GM12892 (cell line): ENCODE results near the gene CFAP97D2. TPM values are rescaled to one million over a fixed set of nuclear protein-coding genes. Genes with fewer than 3 reads are reported as not detected.
"Not testable (repeated sequence)": the region's sequence is repeated elsewhere in the genome, so short reads cannot be mapped to it uniquely, and the experiment has no call there.

Source experiments
- DNase-seq: peaks from one replicate; pipeline ENCODE4 v3.0.0; 2011; ENCODE audit not compliant: insufficient read length
- FAIRE-seq: peaks from 2 replicates; lab custom pipeline; 2011; peaks lifted over from hg19 to GRCh38; lab: Jason Lieb, UNC
- POLR2A ChIP-seq: IDR thresholded peaks from 2 replicates; pipeline ENCODE4 v1.6.1; 2011; ENCODE audit warnings: low read depth, low read length, control low read depth
- POLR2AphosphoS5 ChIP-seq: IDR thresholded peaks from 2 replicates; pipeline ENCODE4 v1.6.1; 2011; ENCODE audit warnings: low read depth, low read length, control low read depth
- TAF1 ChIP-seq: IDR thresholded peaks from 2 replicates; pipeline ENCODE4 v1.6.1; 2011; ENCODE audit warnings: low read depth, mild to moderate bottlenecking, control low read depth, low read length, borderline replicate concordance
- polyA plus RNA-seq: library from polyadenylated mRNA; unstranded; fragments of >200 nt; gene quantifications from one replicate; pipeline ENCODE4 v1.2.1, GENCODE V29; 2012; ENCODE audit warnings: missing spikeins, inconsistent platforms; ENCODE audit not compliant: missing spikeins

CFAP97D2 gene
- polyA plus RNA-seq: not detected

DNA sequence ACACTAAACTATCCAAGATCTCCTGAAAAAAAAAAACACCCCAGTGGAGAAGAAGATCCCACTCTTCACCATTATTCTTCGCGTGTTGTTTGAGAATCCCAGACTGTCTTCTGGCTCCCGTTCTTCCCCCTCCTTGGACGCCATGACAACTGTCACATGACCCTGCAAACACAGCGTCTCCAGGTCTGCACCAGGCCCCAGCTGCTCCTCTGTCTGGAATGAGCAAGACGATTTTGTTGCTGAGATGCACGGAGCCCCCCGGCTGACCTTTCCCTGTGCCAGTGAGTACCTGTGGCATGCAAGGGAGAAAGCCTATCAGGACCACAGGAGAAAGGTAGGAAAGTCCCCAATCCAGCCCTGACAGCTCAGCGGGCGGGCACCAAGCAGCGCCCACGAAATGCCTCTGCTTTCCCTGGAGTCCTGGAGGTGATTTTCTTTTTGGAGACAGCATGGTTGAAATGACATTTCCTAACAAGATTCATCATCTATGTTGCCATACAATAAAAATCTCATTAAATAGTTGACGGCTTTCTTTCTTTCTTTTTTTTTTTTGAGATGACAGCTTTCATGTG lies at the start of gene CFAP97D2:
CFAP97D2 (plus strand) TSS at position 171 of the 572 bp plus-strand sequence; CDS start at position 245, 74 bp downstream.
- no peak for TF ChIP-seq POLR2A
- TF ChIP-seq TAF1: no peak
- no peak for TF ChIP-seq POLR2AphosphoS5
- no peak for DNase-seq
- no peak for FAIRE-seq

DNA sequence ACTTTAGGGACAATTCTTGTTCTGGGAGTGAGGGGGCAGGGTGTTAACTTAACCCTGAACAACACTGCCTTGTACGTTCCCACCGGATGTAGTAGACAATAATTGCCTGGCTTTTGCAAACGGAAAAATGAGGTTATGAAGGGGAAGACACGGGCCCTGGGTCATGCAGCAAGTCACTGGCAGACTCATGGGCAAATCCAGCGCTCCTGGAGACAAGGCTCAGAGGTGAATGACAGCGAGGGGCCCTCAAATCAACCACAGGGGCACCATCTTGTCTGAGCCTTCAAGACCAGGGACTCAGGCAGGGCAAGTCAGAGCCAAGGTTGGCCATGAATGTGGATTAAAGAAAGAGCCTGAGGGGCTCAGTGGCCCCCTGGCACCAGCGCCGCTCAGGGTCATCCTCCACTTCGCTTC lies 49.4 kb upstream of the CFAP97D2 start:
- FAIRE-seq (peak; percentile 75), DNase-seq (no peak)
- no peak for TF ChIP-seq POLR2AphosphoS5
- TF ChIP-seq POLR2A: no peak
- TF ChIP-seq TAF1: no peak

DNA sequence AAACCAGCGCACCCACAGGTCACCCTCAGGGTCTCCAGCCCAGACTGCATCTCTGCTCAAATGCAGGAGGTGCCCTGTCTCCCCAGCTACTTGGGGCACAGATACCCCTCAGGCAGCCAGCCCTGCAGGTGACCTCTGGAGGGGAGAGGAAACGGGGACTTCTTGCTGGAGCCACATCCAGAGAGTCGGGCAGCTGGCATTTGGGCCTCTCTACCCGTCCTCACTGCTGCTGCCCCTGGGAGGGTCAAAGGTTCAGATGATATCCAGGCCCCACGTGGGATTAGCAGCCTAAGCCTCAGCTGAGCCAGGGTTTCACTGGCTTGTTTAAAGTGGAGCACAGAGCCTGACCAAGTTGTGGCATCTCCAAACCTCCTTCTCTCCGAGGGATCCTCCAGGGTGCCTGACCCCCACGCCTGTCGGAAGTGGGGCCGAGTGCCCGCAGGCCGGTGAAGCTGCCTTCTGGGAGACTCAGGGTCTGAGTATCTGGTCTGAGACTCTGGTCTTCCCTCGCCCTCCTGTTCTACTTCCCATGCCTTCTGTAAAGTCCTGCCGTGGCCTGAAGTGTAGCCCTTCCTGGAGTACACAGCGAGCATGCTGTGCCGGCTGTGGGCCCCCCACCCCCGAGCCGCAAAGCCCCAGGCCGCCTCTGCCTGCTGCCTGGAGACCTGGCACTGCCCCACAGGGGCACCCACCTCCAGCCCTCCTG lies 48.8 kb upstream of the CFAP97D2 start:
- no peak for TF ChIP-seq POLR2AphosphoS5
- no peak for TF ChIP-seq POLR2A
- TF ChIP-seq TAF1: no peak
- FAIRE-seq (no peak), DNase-seq (no peak)

DNA sequence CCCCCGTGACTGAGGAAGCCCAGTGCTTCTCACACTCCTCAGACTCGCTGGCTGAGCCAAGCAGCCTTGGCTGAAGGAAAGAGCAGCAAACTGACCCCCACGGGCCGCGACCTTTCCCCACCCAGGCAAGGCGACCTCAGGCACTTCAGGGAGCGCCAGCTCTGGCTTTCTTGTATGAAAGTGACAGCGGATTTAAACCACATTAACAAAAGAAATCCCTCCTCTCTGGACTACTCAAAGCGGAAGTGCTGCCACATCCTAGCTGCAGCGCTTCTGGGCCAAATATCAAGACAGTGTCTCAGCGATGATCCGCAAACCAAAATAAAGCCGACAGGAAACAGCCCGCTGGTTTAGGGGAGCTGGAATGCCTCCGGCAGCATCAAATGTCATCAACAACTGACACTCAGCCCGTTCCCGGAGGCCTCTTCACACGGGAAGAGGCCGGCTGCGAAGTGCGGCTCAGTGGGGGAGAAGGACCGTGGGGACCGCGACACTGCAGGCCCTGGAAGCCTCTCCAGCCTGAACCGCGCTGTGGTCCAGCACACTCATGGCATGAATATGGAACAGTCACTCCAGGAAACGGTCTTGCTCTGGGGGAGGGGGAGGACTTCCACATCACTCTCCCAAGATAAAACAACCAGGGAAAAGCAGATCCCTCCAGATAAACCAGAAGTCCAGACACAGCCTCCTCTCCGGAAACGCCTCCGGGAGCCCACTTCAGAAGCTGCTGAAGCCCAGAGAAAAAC lies 48.0 kb upstream of the CFAP97D2 start:
- TF ChIP-seq POLR2A: peak; percentile 35; the same call in 1 of the 2 replicates
- TF ChIP-seq TAF1: peak; percentile 31; the same call in 1 of the 2 replicates
- no peak for TF ChIP-seq POLR2AphosphoS5
- FAIRE-seq: peak; percentile 85
- DNase-seq: no peak

DNA sequence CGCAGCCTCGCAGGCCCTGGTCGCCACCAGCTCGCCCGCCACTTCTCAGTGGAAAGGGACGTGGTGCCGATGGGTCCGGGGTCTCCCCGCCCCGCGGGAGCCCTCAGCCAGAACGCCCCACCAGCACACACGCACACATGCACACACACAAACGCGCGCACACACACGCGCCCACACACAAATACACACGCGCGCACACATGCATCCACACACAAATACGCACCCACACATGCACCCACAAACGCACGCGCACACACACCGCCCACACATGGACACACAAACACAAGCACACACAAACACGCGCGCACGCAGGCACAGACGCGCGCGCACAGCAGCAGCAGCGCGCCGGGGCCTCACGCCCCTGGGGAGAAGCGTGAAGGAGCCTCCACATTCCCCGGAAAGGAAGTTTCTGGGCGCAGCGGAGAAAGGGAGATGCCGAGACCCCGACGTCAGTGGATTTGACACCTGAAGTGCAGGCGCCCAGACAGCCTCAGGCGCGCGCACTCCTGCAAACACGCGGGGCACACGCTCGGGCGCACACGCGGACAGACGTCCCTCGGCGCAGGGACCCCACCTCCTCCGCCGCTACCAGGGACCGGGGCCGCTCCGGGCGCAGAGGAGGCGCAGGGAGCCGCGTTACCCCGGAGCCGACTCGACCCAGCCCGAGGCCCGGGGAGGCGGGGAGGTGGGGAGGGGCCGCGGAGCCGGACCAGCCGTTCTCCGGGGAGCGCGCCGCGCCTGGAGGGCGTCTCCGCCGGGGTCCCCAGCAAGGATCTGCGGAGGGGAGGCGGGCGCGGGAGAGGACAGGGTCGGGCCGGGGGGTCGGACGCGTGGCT lies 47.3 kb upstream of the CFAP97D2 start:
- TF ChIP-seq POLR2A (no peak), TAF1 (no peak), POLR2AphosphoS5 (no peak)
- DNase-seq: no peak
- FAIRE-seq: peak; percentile 85

DNA sequence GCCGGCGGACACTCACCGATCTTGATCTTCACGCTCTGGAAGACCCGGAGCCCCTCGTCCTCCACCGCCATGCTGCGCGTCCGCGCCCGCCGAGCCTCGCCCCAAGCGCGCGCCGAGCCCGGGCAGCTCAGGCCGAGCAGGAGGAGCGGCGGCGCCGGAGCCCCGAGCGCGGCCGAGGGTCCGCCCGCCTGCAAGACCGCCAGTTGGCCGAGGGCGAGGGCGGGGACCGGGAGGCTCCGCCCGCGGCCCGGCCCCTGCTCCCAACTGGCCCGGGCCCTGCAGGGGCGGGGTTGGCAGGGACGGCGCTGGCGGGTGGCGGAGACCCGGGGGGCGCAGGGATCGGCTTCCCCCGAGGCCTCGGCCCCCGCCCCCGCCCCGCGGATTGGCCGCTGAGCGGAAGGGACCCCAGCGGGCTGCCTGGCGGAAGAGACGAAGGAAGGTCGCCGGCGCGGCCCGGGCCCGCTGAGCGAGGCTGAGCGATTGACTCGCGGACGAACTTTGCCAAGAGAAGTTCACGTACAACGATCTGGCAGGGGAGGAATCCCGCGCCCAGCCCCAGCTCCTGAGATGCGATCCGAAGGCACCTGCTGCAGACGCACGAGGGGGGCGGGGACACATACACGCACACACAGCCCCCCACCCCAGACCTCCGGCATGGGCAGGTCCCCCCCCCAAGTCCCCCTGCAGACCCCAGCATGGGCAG lies 46.5 kb upstream of the CFAP97D2 start, which contains the start of gene RASA3:
RASA3 (minus strand) TSS at position 205 of the 703 bp plus-strand sequence; CDS start at position 71, 134 bp downstream.
- FAIRE-seq: peak; percentile 95
- DNase-seq: peak; percentile 93
- peak; percentile 68; the same call in 1 of the 2 replicates for TF ChIP-seq POLR2A
- no peak for TF ChIP-seq POLR2AphosphoS5

DNA sequence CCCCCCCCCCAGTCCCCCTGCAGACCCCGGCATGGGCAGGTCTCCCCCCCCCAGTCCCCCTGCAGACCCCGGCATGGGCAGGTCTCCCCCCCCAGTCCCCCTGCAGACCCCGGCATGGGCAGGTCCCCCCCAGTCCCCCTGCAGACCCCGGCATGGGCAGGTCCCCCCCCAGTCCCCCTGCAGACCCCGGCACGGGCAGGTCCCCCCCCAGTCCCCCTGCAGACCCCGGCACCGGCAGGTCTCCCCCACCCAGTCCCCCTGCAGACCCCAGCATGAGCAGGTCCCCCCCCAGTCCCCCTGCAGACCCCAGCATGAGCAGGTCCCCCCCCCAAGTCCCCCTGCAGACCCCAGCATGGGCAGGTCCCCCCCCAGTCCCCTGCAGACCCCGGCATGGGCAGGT lies 45.9 kb upstream of the CFAP97D2 start:
- not testable (repeated sequence) for FAIRE-seq, DNase-seq

DNA sequence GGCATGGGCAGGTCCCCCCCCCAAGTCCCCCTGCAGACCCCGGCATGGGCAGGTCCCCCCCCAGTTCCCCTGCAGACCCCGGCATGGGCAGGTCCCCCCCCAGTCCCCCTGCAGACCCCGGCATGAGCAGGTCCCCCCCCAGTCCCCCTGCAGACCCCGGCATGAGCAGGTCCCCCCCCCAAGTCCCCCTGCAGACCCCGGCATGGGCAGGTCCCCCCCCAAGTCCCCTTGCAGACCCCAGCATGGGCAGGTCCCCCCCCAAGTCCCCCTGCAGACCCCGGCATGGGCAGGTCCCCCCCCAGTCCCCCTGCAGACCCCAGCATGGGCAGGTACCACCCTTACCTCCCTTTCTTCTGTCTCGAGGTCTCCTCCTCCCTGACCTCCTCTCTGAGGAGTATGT lies 45.5 kb upstream of the CFAP97D2 start:
- not testable (repeated sequence) for DNase-seq, FAIRE-seq

DNA sequence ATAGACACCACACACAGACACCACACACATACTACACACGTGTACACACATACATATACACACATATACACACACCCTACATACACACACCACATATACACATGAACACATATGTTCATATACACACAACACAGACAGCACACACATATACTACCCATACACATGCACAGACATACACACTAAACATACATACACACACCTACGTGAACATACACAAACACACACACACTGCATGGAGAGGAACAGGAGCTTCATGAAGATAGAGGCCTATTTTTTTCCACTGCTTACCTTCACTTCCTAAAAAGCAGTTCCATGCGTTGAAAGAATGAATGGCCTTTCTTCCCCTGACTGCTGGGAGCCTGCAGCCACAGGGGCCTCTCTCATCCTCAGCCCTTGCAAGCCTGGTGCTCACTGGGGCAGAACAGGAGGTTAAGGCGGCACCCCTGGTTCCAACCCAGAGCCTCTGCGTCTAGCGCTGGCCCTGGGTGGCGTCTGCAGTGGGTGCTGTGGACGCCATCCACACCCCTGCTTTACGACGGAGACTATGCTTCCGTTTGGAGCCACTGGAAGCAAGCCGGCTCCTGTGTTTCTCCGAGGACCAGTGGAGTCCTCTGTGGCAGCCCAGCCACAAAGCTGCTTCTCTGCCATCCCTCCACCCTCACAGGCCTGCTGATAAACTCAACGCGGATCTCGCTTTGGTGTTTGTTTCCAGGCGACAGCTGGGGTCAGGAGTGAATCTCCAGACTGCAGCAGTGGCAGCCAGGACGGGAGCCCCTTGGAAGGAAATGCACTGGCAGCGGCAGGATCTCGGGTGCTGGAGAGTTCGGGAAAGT lies 44.7 kb upstream of the CFAP97D2 start:
- FAIRE-seq (peak; percentile 17), DNase-seq (no peak)

DNA sequence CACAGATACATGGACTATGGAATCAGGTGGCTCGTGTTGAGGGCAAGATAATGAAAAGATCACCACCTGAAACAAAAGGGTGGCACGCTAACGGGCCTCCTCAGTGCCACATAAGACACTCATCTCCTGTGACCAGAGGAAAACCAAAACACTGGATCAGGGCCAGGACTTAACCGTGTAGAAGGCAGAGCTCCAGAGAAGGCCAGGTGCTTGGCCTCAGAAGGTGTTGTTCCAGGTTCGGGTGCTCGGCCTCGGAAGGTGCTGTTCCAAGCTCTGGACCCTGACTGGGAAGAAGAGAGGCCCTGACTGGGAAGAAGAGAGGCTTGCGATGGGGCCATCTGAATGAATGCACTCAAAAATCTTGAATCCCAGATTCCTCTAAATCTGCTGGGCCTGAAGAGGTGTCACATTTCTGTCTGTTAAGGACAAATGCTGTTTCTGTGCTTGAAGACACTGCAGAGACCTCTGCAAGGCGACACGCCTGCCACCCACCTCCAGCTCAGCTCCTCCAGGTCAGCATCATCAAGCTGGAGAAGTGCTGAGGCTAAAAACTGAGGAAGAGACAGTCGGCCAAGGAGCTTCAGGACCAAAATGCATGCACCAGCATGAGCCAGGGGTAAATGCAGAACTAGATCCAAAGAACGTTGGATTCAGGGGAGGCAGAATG lies 44.0 kb upstream of the CFAP97D2 start:
- no peak for DNase-seq
- TF ChIP-seq TAF1: no peak
- no peak for TF ChIP-seq POLR2A
- TF ChIP-seq POLR2AphosphoS5: no peak
- FAIRE-seq: no peak

More for the DNA sequence above, 44.7 kb upstream of the CFAP97D2 start:
- TF ChIP-seq TAF1 (no peak), POLR2A (no peak), POLR2AphosphoS5 (no peak)
